H1 (cell line): ENCODE measurements around the gene NKAIN2. TPM values are rescaled to one million over a fixed set of nuclear protein-coding genes. Genes with fewer than 3 reads are reported as not detected.

Experiments used
- CTCF ChIA-PET: fragments of 300-600 bp; sonication (Branson Sonifier 250); formaldehyde crosslinking; loops from one replicate; lab custom pipeline; 2021; ENCODE audit not compliant: partially characterized antibody; lab: Charles Lee
- POLR2A ChIA-PET: fragments of 300-600 bp; sonication (Branson Sonifier 250); formaldehyde crosslinking; loops from one replicate; lab custom pipeline; 2021; ENCODE audit warnings: inconsistent platforms; ENCODE audit not compliant: partially characterized antibody; lab: Charles Lee
- DNase-seq, 2 experiments: peaks; one replicate each; pipeline versions ENCODE4 v3.0.0 to v3.0.0-alpha.2; 2010 to 2022; ENCODE audit warnings: low spot score in 2 of 2, low read depth in 1 of 2, mixed read lengths in 1 of 2
- FAIRE-seq: peaks from 2 replicates; lab custom pipeline; 2011; peaks lifted over from hg19 to GRCh38; lab: Jason Lieb, UNC
- H2AFZ ChIP-seq: 2 replicates; pipeline ENCODE4 v1.8.1; 2012; ENCODE audit warnings: low read length, inconsistent platforms
- H2AK5ac ChIP-seq: 2 replicates; pipeline ENCODE4 v1.6.1; 2013; ENCODE audit warnings: low read depth, low read length
- H2BK120ac ChIP-seq: replicated peaks from 2 replicates; pipeline ENCODE3; 2013; ENCODE audit warnings: low read depth, low read length, inconsistent platforms
- H2BK12ac ChIP-seq: 2 replicates; pipeline ENCODE4 v1.6.1; 2013; ENCODE audit warnings: low read depth, low read length
- H2BK15ac ChIP-seq: 2 replicates; pipeline ENCODE4 v1.6.1; 2013; ENCODE audit warnings: low read length
- H2BK20ac ChIP-seq: 2 replicates; pipeline ENCODE4 v1.6.1; 2013; ENCODE audit warnings: low read length
- H2BK5ac ChIP-seq: 2 replicates; pipeline ENCODE4 v1.6.1; 2013; ENCODE audit warnings: low read depth, low read length
- H3K14ac ChIP-seq: 2 replicates; pipeline ENCODE4 v1.6.1; 2013; ENCODE audit warnings: inconsistent platforms; ENCODE audit not compliant: insufficient read length
- H3K18ac ChIP-seq: 2 replicates; pipeline ENCODE4 v1.6.1; 2013; ENCODE audit warnings: low read length; ENCODE audit errors: extremely low read depth
- H3K23ac ChIP-seq: 2 replicates; pipeline ENCODE4 v1.6.1; 2013; ENCODE audit warnings: inconsistent platforms; ENCODE audit not compliant: insufficient read length
- H3K23me2 ChIP-seq: 2 replicates; pipeline ENCODE4 v1.6.1; 2013; ENCODE audit warnings: low read depth, low read length
- H3K27ac ChIP-seq: 2 replicates; pipeline ENCODE4 v1.6.1; 2011; ENCODE audit warnings: low read depth, low read length, inconsistent platforms
- H3K27me3 ChIP-seq, 4 experiments: replicated peaks in 1 of 4; 1 replicate in 1 of 4; 2 replicates in 3 of 4; pipeline versions ENCODE4 v1.6.1 to v1.8.1; 2011 to 2013; ENCODE audit warnings: low read length in 3 of 4, mild to moderate bottlenecking in 3 of 4, inconsistent platforms in 2 of 4, mixed read lengths in 2 of 4, moderate library complexity in 1 of 4; ENCODE audit not compliant: control insufficient read depth in 3 of 4, insufficient read depth in 3 of 4; ENCODE audit errors: extremely low read depth in 1 of 4
- H3K36me3 ChIP-seq, 4 experiments: 2 replicates each; pipeline versions ENCODE4 v1.6.1 to v1.8.1; 2011 to 2013; ENCODE audit warnings: mild to moderate bottlenecking in 4 of 4, low read length in 3 of 4, moderate library complexity in 2 of 4, control low read depth in 1 of 4, inconsistent platforms in 1 of 4; ENCODE audit not compliant: insufficient read depth in 4 of 4, control insufficient read depth in 2 of 4
- H3K4ac ChIP-seq: replicated peaks from 2 replicates; pipeline ENCODE3; 2013; ENCODE audit warnings: low read length, low read depth, mixed read lengths, inconsistent platforms; ENCODE audit not compliant: insufficient read length
- H3K4me1 ChIP-seq, 4 experiments: replicated peaks in 1 of 4; 1 replicate in 1 of 4; 2 replicates in 3 of 4; pipeline versions ENCODE4 v1.6.1 to v1.8.1; 2011 to 2013; ENCODE audit warnings: low read length in 3 of 4, inconsistent platforms in 2 of 4, mixed read lengths in 1 of 4; ENCODE audit not compliant: insufficient read depth in 4 of 4, control insufficient read depth in 3 of 4
- H3K4me2 ChIP-seq, 2 experiments: 2 replicates each; pipeline versions ENCODE4 v1.6.1 to v1.8.1; 2011 to 2013; ENCODE audit warnings: low read depth in 2 of 2, low read length in 2 of 2, control low read depth in 1 of 2, inconsistent platforms in 1 of 2, mild to moderate bottlenecking in 1 of 2; ENCODE audit not compliant: insufficient read depth in 1 of 2
- H3K4me3 ChIP-seq, 4 experiments: fragments of 200-600, 300-600 bp in 1 of 4; sonication (generic), shearing (Covaris generic), sonication (Bioruptor Twin) in 1 of 4; 2 replicates each; pipeline versions ENCODE4 v1.5.1 to v1.8.1; 2011 to 2016; ENCODE audit warnings: low read length in 4 of 4, low read depth in 3 of 4, control low read depth in 2 of 4, inconsistent platforms in 2 of 4, mild to moderate bottlenecking in 2 of 4, mixed read lengths in 1 of 4, moderate library complexity in 1 of 4; ENCODE audit not compliant: insufficient read depth in 2 of 4; ENCODE audit errors: extremely low read depth in 1 of 4
- H3K56ac ChIP-seq: replicated peaks from 2 replicates; pipeline ENCODE3; 2013; ENCODE audit warnings: low read depth, mild to moderate bottlenecking, mixed read lengths, low read length, inconsistent platforms; ENCODE audit not compliant: insufficient read length
- H3K79me1 ChIP-seq: 2 replicates; pipeline ENCODE4 v1.6.1; 2013; ENCODE audit warnings: low read depth, low read length, control low read depth
- H3K79me2 ChIP-seq, 2 experiments: 2 replicates each; pipeline versions ENCODE4 v1.6.1 to v1.8.1; 2012 to 2013; ENCODE audit warnings: low read length in 2 of 2, mild to moderate bottlenecking in 2 of 2, inconsistent platforms in 1 of 2; ENCODE audit not compliant: insufficient read depth in 2 of 2, control insufficient read depth in 1 of 2
- H3K9ac ChIP-seq, 4 experiments: replicated peaks in 1 of 4; 1 replicate in 1 of 4; 2 replicates in 3 of 4; pipeline versions ENCODE4 v1.6.1 to v1.8.1; 2011 to 2013; ENCODE audit warnings: low read depth in 3 of 4, low read length in 3 of 4, control low read depth in 2 of 4, mild to moderate bottlenecking in 2 of 4, moderate library complexity in 2 of 4, inconsistent platforms in 1 of 4; ENCODE audit errors: extremely low read depth in 1 of 4
- H3K9me3 ChIP-seq, 2 experiments: 2 replicates each; pipeline versions ENCODE4 v1.6.1 to v1.8.1; 2012 to 2013; ENCODE audit warnings: mild to moderate bottlenecking in 2 of 2, moderate library complexity in 2 of 2, control low read depth in 1 of 2, inconsistent platforms in 1 of 2, low read depth in 1 of 2, low read length in 1 of 2, mixed read lengths in 1 of 2; ENCODE audit not compliant: insufficient read depth in 2 of 2
- H4K20me1 ChIP-seq, 2 experiments: replicated peaks in 1 of 2; 2 replicates each; pipeline versions ENCODE3 to v1.8.1; 2011 to 2013; ENCODE audit warnings: inconsistent platforms in 2 of 2, low read length in 2 of 2, mild to moderate bottlenecking in 1 of 2; ENCODE audit not compliant: insufficient read depth in 2 of 2, control insufficient read depth in 1 of 2
- H4K5ac ChIP-seq: 2 replicates; pipeline ENCODE4 v1.6.1; 2013; ENCODE audit warnings: low read length, low read depth, mixed read lengths, inconsistent platforms; ENCODE audit not compliant: insufficient read length
- H4K8ac ChIP-seq: 2 replicates; pipeline ENCODE4 v1.8.0; 2013; ENCODE audit warnings: mild to moderate bottlenecking, moderate library complexity, low read length, inconsistent platforms; ENCODE audit not compliant: insufficient read depth; ENCODE audit errors: extremely low read depth
- H4K91ac ChIP-seq: replicated peaks from 2 replicates; pipeline ENCODE3; 2013; ENCODE audit warnings: low read length, mixed read lengths, inconsistent platforms; ENCODE audit not compliant: insufficient read length
- CHD2 ChIP-seq: IDR thresholded peaks from 2 replicates; pipeline ENCODE4 v1.6.1; 2012; ENCODE audit warnings: low read length, improper control_type of control experiment
- SUZ12 ChIP-seq: fragments of 200-600 bp; sonication (generic); IDR thresholded peaks from 2 replicates; pipeline ENCODE4 v1.6.1; 2012; ENCODE audit warnings: mild to moderate bottlenecking, inconsistent platforms, low read length, moderate library complexity, mixed read lengths
- WGBS, 2 experiments: shearing (Covaris generic) in 1 of 2; methylation state at CpG; one replicate each; pipeline versions ENCODE4 v1.1.6 to v1.1.7; 2013 to 2015; ENCODE audit warnings: low lambda C conversion rate in 2 of 2, mixed read lengths in 2 of 2, inconsistent platforms in 1 of 2, low coverage in 1 of 2, missing lambda C conversion rate in 1 of 2; ENCODE audit not compliant: insufficient replicate concordance in 2 of 2, insufficient coverage in 1 of 2, insufficient read length in 1 of 2; ENCODE audit errors: extremely low coverage in 1 of 2, missing lambda C conversion rate in 1 of 2; 5-methylcytosine and 5-hydroxymethylcytosine counted together
- polyA plus RNA-seq, 7 experiments: library from polyadenylated mRNA; depleted of rRNA in 3 of 7; stranded (reverse) in 5 of 7; unstranded in 2 of 7; fragments of >200 nt in 5 of 7; fragments of 200-250 nt in 2 of 7; gene quantifications; 1 replicate in 5 of 7; 2 replicates in 1 of 7; 4 replicates in 1 of 7; pipeline versions ENCODE4 v1.2.1 to v1.2.3, GENCODE V29; 2011 to 2013; ENCODE audit warnings: missing spikeins in 2 of 7, mixed read lengths in 2 of 7
- total RNA-seq: library from RNA; stranded (reverse); fragmentation: NEBNext Ultra II Directional; extraction: Animal tissue kit (Norgen Biotek cat#: 25700); gene quantifications from 2 replicates; pipeline ENCODE4 v1.2.1, GENCODE V29; 2021

NKAIN2 gene
- total and polyA plus RNA-seq, 2 of the 8 experiments (the other 6 are each of a cell fraction or from before 2014, with no cell fraction given) = 0.20 to 0.34 TPM

DNA sequence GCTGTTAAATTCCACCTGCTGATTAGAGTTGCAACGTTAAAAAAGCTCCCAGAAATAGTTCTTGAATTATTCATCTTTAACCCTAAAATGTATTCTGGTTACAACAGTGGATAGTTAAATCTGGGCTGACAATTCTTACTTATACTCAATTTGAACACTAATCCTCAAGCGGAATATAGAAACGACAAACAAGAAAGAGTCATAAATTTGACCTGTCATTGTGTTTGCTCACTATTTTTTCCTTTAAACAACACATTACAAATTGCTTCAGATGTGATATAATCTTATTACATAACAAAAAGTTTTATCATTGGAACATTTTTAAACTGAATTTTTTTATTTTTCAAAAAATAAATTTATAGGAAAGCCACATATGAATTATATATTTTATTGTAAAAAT is 1054.1 kb downstream of the NKAIN2 start:
- H3K14ac ChIP-seq = no peak overlapping the region
- H3K9ac ChIP-seq = no peak overlapping the region
- no peaks in the 10 kb centered on the region for H4K20me1 ChIP-seq
- no peaks in the 10 kb centered on the region for H3K79me1 ChIP-seq
- H2BK12ac ChIP-seq = no peak overlapping the region
- no peak overlapping the region for H2AFZ ChIP-seq
- CTCF ChIA-PET = interaction anchor here (1.0 kb wide), 2 partner anchors 8 to 255 kb away, joined by 3 read pairs; no protein-coding TSS in a partner anchor
- H3K23ac ChIP-seq = no peak overlapping the region
- H3K18ac ChIP-seq = no peak overlapping the region
- H3K4me3 ChIP-seq = no peak overlapping the region
- no peak overlapping the region for H2BK15ac ChIP-seq
- no peak overlapping the region for H2BK120ac ChIP-seq
- H3K36me3 ChIP-seq = no peaks in the 10 kb centered on the region
- H3K9me3 ChIP-seq = no peaks in the 10 kb centered on the region
- H3K4me2 ChIP-seq = no peak overlapping the region
- H3K27me3 ChIP-seq = no peaks in the 10 kb centered on the region
- peaks cover 0 to 2% (median 0%) of the 10 kb centered on the region in 4 experiments; a peak in 1 of 7 replicates for H3K4me1 ChIP-seq
- H3K23me2 ChIP-seq = no peaks in the 10 kb centered on the region
- no peak overlapping the region for H2BK5ac ChIP-seq
- 89% methylated on average over 3 of the region's 3 CpGs; no CpG with 5 or more reads in 1 of the 2 experiments for WGBS, 2 experiments
- H3K56ac ChIP-seq = no peak overlapping the region
- TF ChIP-seq SUZ12 (no peak), CHD2 (no peak)
- no peak overlapping the region for H4K5ac ChIP-seq
- no peak overlapping the region for H2AK5ac ChIP-seq
- no peak overlapping the region for H3K27ac ChIP-seq
- FAIRE-seq (no peak), DNase-seq (no peak)
- no peaks in the 10 kb centered on the region for H3K79me2 ChIP-seq
- no peak overlapping the region for H2BK20ac ChIP-seq
- POLR2A ChIA-PET = no interaction called here
- H4K91ac ChIP-seq = no peak overlapping the region
- H3K4ac ChIP-seq = no peak overlapping the region
- H4K8ac ChIP-seq = no peak overlapping the region
